ENCODE measurements around the gene CDH23. TPM values are rescaled to one million over a fixed set of nuclear protein-coding genes. Genes with fewer than 3 reads are reported as not detected.

The CDH23 gene
- total and polyA plus RNA-seq, 2 of the 8 experiments (the other 6 are each of a cell fraction or from before 2014, with no cell fraction given): 1.9 to 4.9 TPM

DNA sequence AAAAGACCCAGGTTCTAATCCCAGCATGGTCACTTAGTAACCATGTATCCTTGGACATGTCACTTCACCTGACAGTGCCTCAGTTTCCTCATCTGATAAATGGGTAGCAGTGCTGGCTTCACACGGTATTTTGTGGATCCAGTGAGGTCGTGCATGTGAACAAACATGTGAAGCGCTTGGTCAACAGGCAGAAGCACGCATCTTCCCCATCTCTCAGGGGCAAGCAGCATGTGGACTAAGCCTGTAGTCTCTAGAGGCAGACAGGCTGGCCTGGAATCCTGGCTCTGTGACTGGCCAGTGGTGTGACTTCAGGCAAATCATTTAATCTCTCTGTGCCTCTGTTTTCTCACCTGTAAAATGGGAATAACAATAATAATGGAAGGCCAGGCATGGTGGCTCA, 207.0 kb downstream of the CDH23 start (continued):
- TF ChIP-seq, protein P1, sequence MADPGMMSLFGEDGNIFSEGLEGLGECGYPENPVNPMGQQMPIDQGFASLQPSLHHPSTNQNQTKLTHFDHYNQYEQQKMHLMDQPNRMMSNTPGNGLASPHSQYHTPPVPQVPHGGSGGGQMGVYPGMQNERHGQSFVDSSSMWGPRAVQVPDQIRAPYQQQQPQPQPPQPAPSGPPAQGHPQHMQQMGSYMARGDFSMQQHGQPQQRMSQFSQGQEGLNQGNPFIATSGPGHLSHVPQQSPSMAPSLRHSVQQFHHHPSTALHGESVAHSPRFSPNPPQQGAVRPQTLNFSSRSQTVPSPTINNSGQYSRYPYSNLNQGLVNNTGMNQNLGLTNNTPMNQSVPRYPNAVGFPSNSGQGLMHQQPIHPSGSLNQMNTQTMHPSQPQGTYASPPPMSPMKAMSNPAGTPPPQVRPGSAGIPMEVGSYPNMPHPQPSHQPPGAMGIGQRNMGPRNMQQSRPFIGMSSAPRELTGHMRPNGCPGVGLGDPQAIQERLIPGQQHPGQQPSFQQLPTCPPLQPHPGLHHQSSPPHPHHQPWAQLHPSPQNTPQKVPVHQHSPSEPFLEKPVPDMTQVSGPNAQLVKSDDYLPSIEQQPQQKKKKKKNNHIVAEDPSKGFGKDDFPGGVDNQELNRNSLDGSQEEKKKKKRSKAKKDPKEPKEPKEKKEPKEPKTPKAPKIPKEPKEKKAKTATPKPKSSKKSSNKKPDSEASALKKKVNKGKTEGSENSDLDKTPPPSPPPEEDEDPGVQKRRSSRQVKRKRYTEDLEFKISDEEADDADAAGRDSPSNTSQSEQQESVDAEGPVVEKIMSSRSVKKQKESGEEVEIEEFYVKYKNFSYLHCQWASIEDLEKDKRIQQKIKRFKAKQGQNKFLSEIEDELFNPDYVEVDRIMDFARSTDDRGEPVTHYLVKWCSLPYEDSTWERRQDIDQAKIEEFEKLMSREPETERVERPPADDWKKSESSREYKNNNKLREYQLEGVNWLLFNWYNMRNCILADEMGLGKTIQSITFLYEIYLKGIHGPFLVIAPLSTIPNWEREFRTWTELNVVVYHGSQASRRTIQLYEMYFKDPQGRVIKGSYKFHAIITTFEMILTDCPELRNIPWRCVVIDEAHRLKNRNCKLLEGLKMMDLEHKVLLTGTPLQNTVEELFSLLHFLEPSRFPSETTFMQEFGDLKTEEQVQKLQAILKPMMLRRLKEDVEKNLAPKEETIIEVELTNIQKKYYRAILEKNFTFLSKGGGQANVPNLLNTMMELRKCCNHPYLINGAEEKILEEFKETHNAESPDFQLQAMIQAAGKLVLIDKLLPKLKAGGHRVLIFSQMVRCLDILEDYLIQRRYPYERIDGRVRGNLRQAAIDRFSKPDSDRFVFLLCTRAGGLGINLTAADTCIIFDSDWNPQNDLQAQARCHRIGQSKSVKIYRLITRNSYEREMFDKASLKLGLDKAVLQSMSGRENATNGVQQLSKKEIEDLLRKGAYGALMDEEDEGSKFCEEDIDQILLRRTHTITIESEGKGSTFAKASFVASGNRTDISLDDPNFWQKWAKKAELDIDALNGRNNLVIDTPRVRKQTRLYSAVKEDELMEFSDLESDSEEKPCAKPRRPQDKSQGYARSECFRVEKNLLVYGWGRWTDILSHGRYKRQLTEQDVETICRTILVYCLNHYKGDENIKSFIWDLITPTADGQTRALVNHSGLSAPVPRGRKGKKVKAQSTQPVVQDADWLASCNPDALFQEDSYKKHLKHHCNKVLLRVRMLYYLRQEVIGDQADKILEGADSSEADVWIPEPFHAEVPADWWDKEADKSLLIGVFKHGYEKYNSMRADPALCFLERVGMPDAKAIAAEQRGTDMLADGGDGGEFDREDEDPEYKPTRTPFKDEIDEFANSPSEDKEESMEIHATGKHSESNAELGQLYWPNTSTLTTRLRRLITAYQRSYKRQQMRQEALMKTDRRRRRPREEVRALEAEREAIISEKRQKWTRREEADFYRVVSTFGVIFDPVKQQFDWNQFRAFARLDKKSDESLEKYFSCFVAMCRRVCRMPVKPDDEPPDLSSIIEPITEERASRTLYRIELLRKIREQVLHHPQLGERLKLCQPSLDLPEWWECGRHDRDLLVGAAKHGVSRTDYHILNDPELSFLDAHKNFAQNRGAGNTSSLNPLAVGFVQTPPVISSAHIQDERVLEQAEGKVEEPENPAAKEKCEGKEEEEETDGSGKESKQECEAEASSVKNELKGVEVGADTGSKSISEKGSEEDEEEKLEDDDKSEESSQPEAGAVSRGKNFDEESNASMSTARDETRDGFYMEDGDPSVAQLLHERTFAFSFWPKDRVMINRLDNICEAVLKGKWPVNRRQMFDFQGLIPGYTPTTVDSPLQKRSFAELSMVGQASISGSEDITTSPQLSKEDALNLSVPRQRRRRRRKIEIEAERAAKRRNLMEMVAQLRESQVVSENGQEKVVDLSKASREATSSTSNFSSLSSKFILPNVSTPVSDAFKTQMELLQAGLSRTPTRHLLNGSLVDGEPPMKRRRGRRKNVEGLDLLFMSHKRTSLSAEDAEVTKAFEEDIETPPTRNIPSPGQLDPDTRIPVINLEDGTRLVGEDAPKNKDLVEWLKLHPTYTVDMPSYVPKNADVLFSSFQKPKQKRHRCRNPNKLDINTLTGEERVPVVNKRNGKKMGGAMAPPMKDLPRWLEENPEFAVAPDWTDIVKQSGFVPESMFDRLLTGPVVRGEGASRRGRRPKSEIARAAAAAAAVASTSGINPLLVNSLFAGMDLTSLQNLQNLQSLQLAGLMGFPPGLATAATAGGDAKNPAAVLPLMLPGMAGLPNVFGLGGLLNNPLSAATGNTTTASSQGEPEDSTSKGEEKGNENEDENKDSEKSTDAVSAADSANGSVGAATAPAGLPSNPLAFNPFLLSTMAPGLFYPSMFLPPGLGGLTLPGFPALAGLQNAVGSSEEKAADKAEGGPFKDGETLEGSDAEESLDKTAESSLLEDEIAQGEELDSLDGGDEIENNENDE (IDR thresholded peaks at IDR 0.05; ENCODE audit: insufficient replicate concordance, low read length): no peak
- no peak for TF ChIP-seq MAFK (IDR thresholded peaks at IDR 0.05; ENCODE audit: low read depth, low read length)
- no peak for TF ChIP-seq EP300 (IDR thresholded peaks at IDR 0.05; ENCODE audit: borderline replicate concordance in 1 of 2, low read depth in 2 of 2, low read length in 2 of 2)
- TF ChIP-seq KDM4A (IDR thresholded peaks at IDR 0.05; ENCODE audit: low read depth, low read length, severe bottlenecking): no peak
- no peak for TF ChIP-seq POLR2A (IDR thresholded peaks at IDR 0.05; ENCODE audit: control extremely low read depth in 1 of 2, low read depth in 2 of 2, low read length in 2 of 2)
- TF ChIP-seq HDAC2 (IDR thresholded peaks at IDR 0.05; ENCODE audit: borderline replicate concordance in 1 of 2, low read depth in 2 of 2, low read length in 2 of 2): no peak
- TF ChIP-seq GTF2F1 (IDR thresholded peaks at IDR 0.05; ENCODE audit: borderline replicate concordance, low read depth, low read length): no peak
- no peak for TF ChIP-seq SUZ12 (IDR thresholded peaks at IDR 0.05; ENCODE audit: low read length)
- no peak for TF ChIP-seq RAD21 (IDR thresholded peaks at IDR 0.05 in 1 of 2, conservative IDR thresholded peaks at IDR 0.05 in 1 of 2; ENCODE audit: low read depth in 2 of 2, low read length in 2 of 2)
- no peak for TF ChIP-seq TCF12 (IDR thresholded peaks at IDR 0.05; ENCODE audit: low read depth, low read length)
- no peak for TF ChIP-seq FOSL1 (IDR thresholded peaks at IDR 0.05; ENCODE audit: insufficient read depth, low read depth, low read length)
